CD4-positive, alpha-beta memory T cell (primary cell): ENCODE measurements around the gene KIAA1217. TPM values are rescaled to one million over a fixed set of nuclear protein-coding genes. Genes with fewer than 3 reads are reported as not detected.

Experiments used
- CTCF ChIA-PET: fragments of 350-600 bp; sonication (Branson Sonifier 250); formaldehyde crosslinking; loops from one replicate; lab custom pipeline; 2021; ENCODE audit warnings: inconsistent platforms; ENCODE audit not compliant: partially characterized antibody; lab: Charles Lee
- POLR2A ChIA-PET: fragments of 350-600 bp; sonication (Branson Sonifier 250); formaldehyde crosslinking; loops from one replicate; lab custom pipeline; 2021; ENCODE audit not compliant: partially characterized antibody; lab: Charles Lee
- DNase-seq, 5 donors: peaks; one replicate each; pipeline versions ENCODE4 v3.0.0 to v3.0.0-alpha.2; 2020 to 2022; ENCODE audit warnings: mixed read lengths in 1 of 5
- H3K27ac ChIP-seq: one replicate; pipeline ENCODE4 v1.7.0; 2013; ENCODE audit warnings: low read depth, low read length
- H3K27me3 ChIP-seq: 2 replicates; pipeline ENCODE4 v1.7.0; 2013; ENCODE audit warnings: mild to moderate bottlenecking, low read length, moderate library complexity; ENCODE audit not compliant: insufficient read depth
- H3K36me3 ChIP-seq: 2 replicates; pipeline ENCODE4 v1.7.0; 2013; ENCODE audit warnings: mild to moderate bottlenecking, low read length, moderate library complexity; ENCODE audit not compliant: insufficient read depth
- H3K4me1 ChIP-seq: 2 replicates; pipeline ENCODE4 v1.7.0; 2013; ENCODE audit warnings: mild to moderate bottlenecking, low read length, moderate library complexity; ENCODE audit not compliant: insufficient read depth
- H3K4me3 ChIP-seq, 2 donors: one replicate each; pipeline ENCODE4 v1.7.0; 2013; ENCODE audit warnings: low read length in 2 of 2, mild to moderate bottlenecking in 1 of 2
- H3K9me3 ChIP-seq, 2 donors: one replicate each; pipeline ENCODE4 v1.7.0; 2013; ENCODE audit warnings: low read length in 2 of 2, control low read depth in 1 of 2; ENCODE audit not compliant: control insufficient read depth in 1 of 2
- H3K27ac Mint-ChIP-seq, 7 donors: one replicate each; pipeline ENCODE4 v1.8.0; 2020 to 2021; ENCODE audit warnings: mixed read lengths in 7 of 7, mild to moderate bottlenecking in 6 of 7, inconsistent platforms in 3 of 7, moderate library complexity in 3 of 7
- H3K27me3 Mint-ChIP-seq, 2 donors: one replicate each; pipeline ENCODE4 v1.8.0; 2020 to 2021; ENCODE audit warnings: mixed read lengths in 2 of 2
- H3K36me3 Mint-ChIP-seq, 2 donors: one replicate each; pipeline ENCODE4 v1.8.0; 2020 to 2021; ENCODE audit warnings: mixed read lengths in 2 of 2, inconsistent platforms in 1 of 2, mild to moderate bottlenecking in 1 of 2
- H3K4me1 Mint-ChIP-seq, 4 donors: one replicate each; pipeline ENCODE4 v1.8.0; 2020 to 2021; ENCODE audit warnings: mixed read lengths in 4 of 4, mild to moderate bottlenecking in 1 of 4
- H3K4me3 Mint-ChIP-seq, 8 donors: one replicate each; pipeline ENCODE4 v1.8.0; 2020 to 2021; ENCODE audit warnings: mixed read lengths in 8 of 8, mild to moderate bottlenecking in 7 of 8, moderate library complexity in 6 of 8, inconsistent platforms in 3 of 8
- H3K9me3 Mint-ChIP-seq, 8 donors: one replicate each; pipeline ENCODE4 v1.8.0; 2020 to 2021; ENCODE audit warnings: mixed read lengths in 8 of 8, mild to moderate bottlenecking in 5 of 8, inconsistent platforms in 3 of 8, moderate library complexity in 1 of 8
- intact Hi-C: fragments of 100-400 bp; cut with micrococcal nuclease; formaldehyde crosslinking; loops from one replicate; pipeline ENCODE4 v1.15.1; 2023
- polyA plus RNA-seq, 2 donors: library from polyadenylated mRNA; unstranded; fragments of 300-500 nt; fragmentation: Illumina TruSeq; gene quantifications; one replicate each; pipeline ENCODE4 v1.2.3, GENCODE V29; 2021
- total RNA-seq, 2 experiments: library from RNA; stranded (reverse); gene quantifications; one replicate each; pipeline ENCODE4 v1.2.3, GENCODE V29; 2021

The KIAA1217 gene
- total and polyA plus RNA-seq, 4 experiments from 2014 or later = 0.69 to 0.75 (median 0.70) TPM; not detected in 1

DNA sequence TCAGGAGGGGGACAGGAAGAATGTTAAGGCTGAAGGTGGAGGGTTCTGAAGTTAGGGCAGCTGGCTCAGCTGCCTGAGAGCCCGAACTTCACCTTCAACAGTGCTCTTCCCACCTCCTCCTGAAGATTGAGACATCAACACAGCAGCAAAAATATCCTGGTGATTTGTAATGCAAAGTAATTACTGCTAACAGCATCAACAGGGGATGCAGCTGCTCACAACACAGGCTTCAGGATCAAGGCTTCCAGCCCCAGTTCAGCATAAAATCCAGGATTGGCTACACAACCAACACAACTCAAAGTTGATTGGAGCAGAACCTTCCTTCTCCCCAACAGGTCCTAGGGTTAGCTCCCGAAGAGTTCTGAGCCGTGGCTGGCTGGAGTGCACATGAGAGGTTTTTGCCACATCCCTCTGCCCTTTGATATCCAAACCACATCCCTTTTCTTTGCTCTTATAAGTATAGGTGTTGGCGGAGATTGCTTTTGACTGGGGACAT is 242.4 kb downstream of the KIAA1217 start:
- peaks cover 0 to 2% (median 0%) of the 10 kb centered on the region in 8 donors for H3K9me3 Mint-ChIP-seq
- H3K4me1 Mint-ChIP-seq = peaks cover 13 to 25% (median 19%) of the 10 kb centered on the region in 4 donors
- H3K9me3 ChIP-seq = no peaks in the 10 kb centered on the region
- no peak overlapping the region for H3K4me3 ChIP-seq
- no peak overlapping the region for H3K27ac Mint-ChIP-seq
- CTCF ChIA-PET = no interaction called here
- H3K36me3 ChIP-seq = no peaks in the 10 kb centered on the region
- intact Hi-C loops = no loop called here
- peaks cover 10% of the 10 kb centered on the region in 2 donors for H3K27me3 Mint-ChIP-seq
- POLR2A ChIA-PET = no interaction called here
- H3K27me3 ChIP-seq = no peaks in the 10 kb centered on the region
- peaks cover 19% of the 10 kb centered on the region for H3K4me1 ChIP-seq
- peak overlapping the region in 4 of 8 donors; percentile 27 to 47 (median 41) for H3K4me3 Mint-ChIP-seq
- peak in 4 of 5 donors; percentile 18 to 45 (median 36) for DNase-seq
- H3K27ac ChIP-seq = no peak overlapping the region
- H3K36me3 Mint-ChIP-seq = peaks cover 0 to 4% of the 10 kb centered on the region in 2 donors

DNA sequence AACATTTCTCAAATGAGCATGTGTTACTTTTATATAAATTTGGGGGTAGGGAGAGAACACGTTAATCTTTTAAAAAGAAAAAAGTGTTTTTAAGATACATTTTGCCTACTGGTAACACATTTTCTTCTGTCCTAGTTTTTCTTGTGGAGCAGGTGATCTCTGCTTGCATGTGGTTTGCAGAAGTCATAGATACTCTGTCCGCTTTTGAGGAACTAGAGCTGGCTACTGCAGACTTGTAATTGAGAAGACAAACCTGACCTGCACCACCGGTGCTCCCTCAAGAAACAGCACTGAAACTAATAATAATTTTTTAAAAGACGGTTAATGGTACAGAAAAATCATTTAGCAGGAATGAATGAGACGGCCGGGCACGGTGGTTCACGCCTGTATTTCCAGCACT is 243.1 kb downstream of the KIAA1217 start:
- H3K36me3 Mint-ChIP-seq = no peaks in the 10 kb centered on the region
- peaks cover 9 to 11% of the 10 kb centered on the region in 2 donors for H3K27me3 Mint-ChIP-seq
- H3K36me3 ChIP-seq = no peaks in the 10 kb centered on the region
- H3K9me3 ChIP-seq = no peaks in the 10 kb centered on the region
- ChIA-PET POLR2A (no interaction called here), CTCF (no interaction called here)
- H3K4me1 Mint-ChIP-seq = peaks cover 13 to 25% (median 19%) of the 10 kb centered on the region in 4 donors
- peaks cover 0 to 2% (median 0%) of the 10 kb centered on the region in 8 donors for H3K9me3 Mint-ChIP-seq
- H3K27ac Mint-ChIP-seq = no peak overlapping the region
- peak overlapping the region in 5 of 8 donors; percentile 27 to 52 (median 45) for H3K4me3 Mint-ChIP-seq
- H3K4me3 ChIP-seq = no peak overlapping the region
- DNase-seq = no peak
- no peak overlapping the region for H3K27ac ChIP-seq
- intact Hi-C loops = no loop called here
- H3K27me3 ChIP-seq = peaks cover 4% of the 10 kb centered on the region
- peaks cover 19% of the 10 kb centered on the region for H3K4me1 ChIP-seq

GRCh38 chr10:24453404-24453830 is 244.5 kb downstream of the KIAA1217 start:
- peaks cover 0 to 2% (median 0%) of the 10 kb centered on the region in 8 donors for H3K9me3 Mint-ChIP-seq
- peaks cover 19% of the 10 kb centered on the region for H3K4me1 ChIP-seq
- no peaks in the 10 kb centered on the region for H3K36me3 ChIP-seq
- no peaks in the 10 kb centered on the region for H3K9me3 ChIP-seq
- ChIA-PET POLR2A (no interaction called here), CTCF (no interaction called here)
- peaks cover 6% of the 10 kb centered on the region for H3K27me3 ChIP-seq
- H3K36me3 Mint-ChIP-seq = no peaks in the 10 kb centered on the region
- no peak for DNase-seq
- peaks cover 14 to 16% of the 10 kb centered on the region in 2 donors for H3K27me3 Mint-ChIP-seq
- intact Hi-C loops = no loop called here
- no peak overlapping the region for H3K4me3 Mint-ChIP-seq
- H3K27ac ChIP-seq = no peak overlapping the region
- peaks cover 13 to 25% (median 19%) of the 10 kb centered on the region in 4 donors for H3K4me1 Mint-ChIP-seq
- no peak overlapping the region for H3K4me3 ChIP-seq
- H3K27ac Mint-ChIP-seq = peak overlapping the region in 1 of 7 donors; percentile 31

- Histone ChIP-seq H3K4me3 (no peak overlapping the region), H3K27me3 (peaks cover 6% of the 10 kb centered on the region), H3K9me3 (no peaks in the 10 kb centered on the region), H3K4me1 (peaks cover 19% of the 10 kb centered on the region), H3K27ac (no peak overlapping the region), H3K36me3 (no peaks in the 10 kb centered on the region)
- Mint-ChIP-seq H3K4me1 (peaks cover 13 to 25% (median 19%) of the 10 kb centered on the region in 4 donors), H3K36me3 (no peaks in the 10 kb centered on the region), H3K27ac (no peak overlapping the region), H3K4me3 (no peak overlapping the region), H3K9me3 (peaks cover 0 to 2% (median 0%) of the 10 kb centered on the region in 8 donors), H3K27me3 (peaks cover 12 to 16% of the 10 kb centered on the region in 2 donors)
- no peak for DNase-seq
- ChIA-PET CTCF (no interaction called here), POLR2A (no interaction called here)
- intact Hi-C loops = no loop called here
Measured at GRCh38 chr10:24453973-24454372, 245.0 kb downstream of the KIAA1217 start.

DNA sequence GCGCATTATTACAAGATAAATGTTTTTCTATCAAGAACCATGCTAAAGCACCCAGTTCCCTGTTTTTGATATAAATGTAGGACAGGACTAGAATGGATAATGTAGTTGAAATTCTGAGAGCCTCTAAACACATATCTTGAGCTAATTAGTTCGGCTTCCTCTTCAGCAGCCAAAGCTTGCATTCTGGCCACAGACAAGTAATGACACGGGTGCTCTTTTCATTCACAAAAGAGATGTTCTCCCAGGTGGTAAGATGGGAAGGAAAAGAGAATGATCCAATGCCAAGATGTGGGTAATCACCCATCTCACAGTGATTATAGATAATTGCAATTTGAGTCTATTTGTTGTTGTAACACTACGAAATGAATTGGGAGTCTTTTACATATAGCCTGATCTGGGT is 246.5 kb downstream of the KIAA1217 start:
- peaks cover 0 to 2% (median 0%) of the 10 kb centered on the region in 8 donors for H3K9me3 Mint-ChIP-seq
- CTCF ChIA-PET = no interaction called here
- intact Hi-C loops = no loop called here
- peaks cover 6% of the 10 kb centered on the region for H3K27me3 ChIP-seq
- no peaks in the 10 kb centered on the region for H3K36me3 ChIP-seq
- no peak overlapping the region for H3K27ac Mint-ChIP-seq
- no peaks in the 10 kb centered on the region for H3K36me3 Mint-ChIP-seq
- H3K27me3 Mint-ChIP-seq = peaks cover 12 to 18% of the 10 kb centered on the region in 2 donors
- peaks cover 8 to 14% (median 11%) of the 10 kb centered on the region in 4 donors for H3K4me1 Mint-ChIP-seq
- H3K27ac ChIP-seq = no peak overlapping the region
- H3K4me1 ChIP-seq = peaks cover 12% of the 10 kb centered on the region
- POLR2A ChIA-PET = no interaction called here
- H3K9me3 ChIP-seq = no peaks in the 10 kb centered on the region
- no peak overlapping the region for H3K4me3 ChIP-seq
- no peak overlapping the region for H3K4me3 Mint-ChIP-seq
- DNase-seq = no peak

DNA sequence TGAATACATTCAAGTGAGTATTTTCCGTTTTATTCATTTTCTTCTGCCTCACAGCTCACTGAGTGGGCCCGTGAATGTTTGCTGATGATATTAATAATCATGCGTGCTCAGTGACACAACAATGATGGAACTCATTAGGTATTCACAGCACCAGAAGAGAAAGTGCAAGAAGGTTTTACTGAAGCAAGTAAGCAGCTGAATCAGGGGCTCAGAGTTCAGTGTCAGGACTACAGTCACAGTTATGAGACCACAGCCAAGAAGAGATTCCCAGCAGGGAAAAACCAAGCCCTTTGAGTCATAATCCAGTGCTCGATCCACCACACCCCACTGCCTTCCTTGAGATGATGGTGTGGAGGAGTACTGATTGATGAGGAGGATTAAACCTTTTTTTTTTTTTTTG is 247.4 kb downstream of the KIAA1217 start:
- Histone ChIP-seq H3K36me3 (no peaks in the 10 kb centered on the region), H3K27me3 (peaks cover 6% of the 10 kb centered on the region), H3K9me3 (no peaks in the 10 kb centered on the region), H3K27ac (no peak overlapping the region), H3K4me3 (no peak overlapping the region), H3K4me1 (peaks cover 8% of the 10 kb centered on the region)
- POLR2A ChIA-PET = no interaction called here
- DNase-seq = no peak
- Mint-ChIP-seq H3K4me3 (no peak overlapping the region), H3K9me3 (peaks cover 0 to 2% (median 0%) of the 10 kb centered on the region in 8 donors), H3K36me3 (no peaks in the 10 kb centered on the region), H3K27ac (no peak overlapping the region), H3K27me3 (peaks cover 11 to 15% of the 10 kb centered on the region in 2 donors), H3K4me1 (peaks cover 6 to 9% (median 7%) of the 10 kb centered on the region in 4 donors)
- CTCF ChIA-PET = interaction anchor here (1.0 kb wide), 1 partner anchor 62 kb away, joined by 3 read pairs; no protein-coding TSS in a partner anchor
- intact Hi-C loops = no loop called here

GRCh38 chr10:24457661-24458318 is 248.9 kb downstream of the KIAA1217 start:
- Mint-ChIP-seq H3K36me3 (no peaks in the 10 kb centered on the region), H3K9me3 (peaks cover 0 to 2% (median 0%) of the 10 kb centered on the region in 8 donors), H3K27ac (no peak overlapping the region), H3K27me3 (peaks cover 8 to 13% of the 10 kb centered on the region in 2 donors), H3K4me3 (no peak overlapping the region), H3K4me1 (peaks cover 0 to 3% (median 2%) of the 10 kb centered on the region in 4 donors)
- Histone ChIP-seq H3K27me3 (peaks cover 6% of the 10 kb centered on the region), H3K4me1 (no peaks in the 10 kb centered on the region), H3K4me3 (no peak overlapping the region), H3K9me3 (no peaks in the 10 kb centered on the region), H3K36me3 (no peaks in the 10 kb centered on the region), H3K27ac (no peak overlapping the region)
- DNase-seq = no peak
- intact Hi-C loops = no loop called here
- POLR2A ChIA-PET = no interaction called here
- CTCF ChIA-PET = no interaction called here
